Heart right ventricle (tissue), 16 donors: ENCODE data around the gene SMTNL1. TPM values are rescaled to one million over a fixed set of nuclear protein-coding genes. Genes with fewer than 3 reads are reported as not detected.

Experiments
- ATAC-seq, 8 donors: fragments of 200-7000 bp; cut with Tn5 transposase; one replicate each; pipeline ENCODE4 v1.9.1; 2020; ENCODE audit warnings: mild to moderate bottlenecking in 8 of 8, moderate library complexity in 8 of 8, moderate number of reproducible peaks in 1 of 8
- DNase-seq, 2 donors: peaks; one replicate each; pipeline ENCODE4 v3.0.0-alpha.2; 2020
- H3K27ac ChIP-seq, 10 donors: fragments of 200-600 bp; sonication (generic) in 2 of 10; one replicate each; pipeline versions ENCODE4 v1.5.0 to v1.8.0; 2020 to 2022; ENCODE audit warnings: mild to moderate bottlenecking in 3 of 10
- H3K27me3 ChIP-seq, 7 donors: fragments of 200-600 bp; one replicate each; pipeline ENCODE4 v1.8.0; 2021 to 2022; ENCODE audit warnings: mild to moderate bottlenecking in 2 of 7
- H3K36me3 ChIP-seq, 9 donors: fragments of 200-600 bp; sonication (generic) in 1 of 9; one replicate each; pipeline versions ENCODE4 v1.5.0 to v1.8.0; 2020 to 2022; ENCODE audit warnings: mild to moderate bottlenecking in 2 of 9
- H3K4me1 ChIP-seq, 9 donors: fragments of 200-600 bp; sonication (generic) in 1 of 9; one replicate each; pipeline versions ENCODE4 v1.5.0 to v1.8.0; 2020 to 2022; ENCODE audit warnings: mild to moderate bottlenecking in 4 of 9
- H3K4me3 ChIP-seq, 10 donors: fragments of 200-600 bp; sonication (generic) in 2 of 10; one replicate each; pipeline versions ENCODE4 v1.5.0 to v1.8.0; 2020 to 2022; ENCODE audit warnings: mild to moderate bottlenecking in 7 of 10, moderate library complexity in 2 of 10
- H3K9me3 ChIP-seq, 11 donors: fragments of 200-600 bp in 10 of 11; sonication (generic) in 2 of 11; one replicate each; pipeline versions ENCODE4 v1.5.0 to v1.8.0; 2013 to 2022; ENCODE audit warnings: mild to moderate bottlenecking in 2 of 11, control low read depth in 1 of 11, moderate library complexity in 1 of 11
- CTCF ChIP-seq, 9 donors: fragments of 200-600 bp; sonication (generic) in 2 of 9; IDR thresholded peaks; one replicate each; pipeline versions ENCODE4 v1.5.0 to v1.8.0; 2021 to 2022; ENCODE audit warnings: antibody characterized with exemption in 9 of 9, mild to moderate bottlenecking in 5 of 9, moderate library complexity in 1 of 9
- WGBS, 2 donors: extraction: QIAGEN DNeasy Blood & Tissue Kit; methylation state at CpG; one replicate each; pipeline ENCODE4 v1.1.7; 2013; ENCODE audit warnings: inconsistent platforms in 1 of 2; 5-methylcytosine and 5-hydroxymethylcytosine counted together
- intact Hi-C, 10 donors: fragments of 100-400 bp; cut with DNase I; formaldehyde crosslinking; loops; one replicate each; pipeline versions ENCODE4 v1.11.1 to v1.14.2; 2022
- polyA plus RNA-seq, 2 donors: library from polyadenylated mRNA; stranded (reverse); fragments of 200-250 nt; gene quantifications; one replicate each; pipeline ENCODE4 v1.2.3, GENCODE V29; 2013
- total RNA-seq, 10 donors: library from RNA; stranded (reverse); fragmentation: NEBNext Ultra II Directional in 3 of 10; extraction: Animal tissue kit (Norgen Biotek cat#: 25700) in 3 of 10; gene quantifications; one replicate each; pipeline versions ENCODE4 v1.2.1 to v1.2.4, GENCODE V29; 2021 to 2023
- donor health status: Arrhythmogenic right ventricular cardiomyopathy.
- donor health status: ischemic (EF 13 %, LVEDD 7.1; RV severe dilation, severe dysfunction).
- donor health status: healthy with polysubstance abuse.
- donor health status: DM: no; HTN: yes; CAD: no.
- donor health status: DM: no; HTN: no; CAD: no.
- donor health status: ischemic (EF 25% LVEDD 6.9; RV normal size, moderate dysfunction).
- donor health status: ischemic (EF 25% LVEDD 5.7; RV mildly dilated, moderate dysfunction).
- donor health status: healthy.
- donor health status: DM: yes; HTN: yes; CAD: no.
- donor health status: Ischemic cardiomyopathy.
- donor health status: ischemic (EF 35%, LVEDD 5.7; RV mildly dilated, moderate dysfunction).
- donor health status: nonischemic (EF 11% LVEDD 7.7; RV severe dilation, severe dysfunction).
- donor health status: DM: yes; HTN: yes; CAD: no.
- donor health status: PGD.
- donor health status: ischemic (EF 29% LVEDD 5.4; RV normal size, mild dysfunction).
- donor health status: nonischemic (EF 23%, LVEDD 6.1; RV moderate dilation, normal function).

Gene SMTNL1
- total and polyA plus RNA-seq, 12 donors = not detected

GRCh38 chr11:57511741-57512430, 25.5 kb upstream of the SMTNL1 start:
- TF ChIP-seq CTCF (IDR thresholded peaks at IDR 0.05) = no peak
- Histone ChIP-seq H3K27ac (no peak overlapping the region), H3K27me3 (no peaks in the 10 kb centered on the region), H3K9me3 (no peaks in the 10 kb centered on the region), H3K4me1 (peaks cover 0 to 21% (median 16%) of the 10 kb centered on the region in 9 donors), H3K36me3 (peaks cover 0 to 15% (median 0%) of the 10 kb centered on the region in 9 donors), H3K4me3 (no peak overlapping the region)
- WGBS, 2 donors = 94 to 96% methylated on average over 6 of the region's 6 CpGs
- intact Hi-C loops = no loop called here
- DNase-seq = no peak
- no peak for ATAC-seq

GRCh38 chr11:57512646-57513451, 24.5 kb upstream of the SMTNL1 start:
- TF ChIP-seq CTCF (IDR thresholded peaks at IDR 0.05) = no peak
- no peak for ATAC-seq
- 84 to 85% methylated on average over 12 of the region's 12 CpGs for WGBS, 2 donors
- H3K27me3 ChIP-seq = no peaks in the 10 kb centered on the region
- H3K27ac ChIP-seq = no peak overlapping the region
- DNase-seq = no peak
- intact Hi-C loops = no loop called here
- no peak overlapping the region for H3K4me3 ChIP-seq
- H3K36me3 ChIP-seq = peaks cover 0 to 5% (median 0%) of the 10 kb centered on the region in 9 donors
- H3K4me1 ChIP-seq = peaks cover 0 to 21% (median 16%) of the 10 kb centered on the region in 9 donors
- no peaks in the 10 kb centered on the region for H3K9me3 ChIP-seq

GRCh38 chr11:57513452-57513795, 24.0 kb upstream of the SMTNL1 start:
- Histone ChIP-seq H3K36me3 (peaks cover 0 to 4% (median 0%) of the 10 kb centered on the region in 9 donors), H3K27ac (no peak overlapping the region), H3K4me3 (peak overlapping the region in 3 of 10 donors; percentile 84 to 94 (median 92)), H3K9me3 (no peaks in the 10 kb centered on the region), H3K4me1 (peaks cover 0 to 21% (median 16%) of the 10 kb centered on the region in 9 donors), H3K27me3 (no peaks in the 10 kb centered on the region)
- no peak for TF ChIP-seq CTCF (IDR thresholded peaks at IDR 0.05)
- 45 to 54% methylated on average over 1 of the region's 1 CpG for WGBS, 2 donors
- ATAC-seq = no peak
- intact Hi-C loops = no loop called here
- no peak for DNase-seq

GRCh38 chr11:57513911-57514537, 23.4 kb upstream of the SMTNL1 start:
- peaks cover 0 to 4% (median 0%) of the 10 kb centered on the region in 9 donors for H3K36me3 ChIP-seq
- intact Hi-C loops = loop anchor here in 1 of 10 donors (2.0 kb wide), 1 partner anchor 15 kb away; no protein-coding TSS in a partner anchor
- H3K27me3 ChIP-seq = no peaks in the 10 kb centered on the region
- peaks cover 0 to 21% (median 16%) of the 10 kb centered on the region in 9 donors for H3K4me1 ChIP-seq
- peak; percentile 25 to 56 for DNase-seq
- H3K27ac ChIP-seq = peak overlapping the region; percentile 23 to 77 (median 64)
- 17 to 19% methylated on average over 35 of the region's 35 CpGs for WGBS, 2 donors
- no peaks in the 10 kb centered on the region for H3K9me3 ChIP-seq
- peak; percentile 27 to 78 (median 62) for ATAC-seq
- no peak for TF ChIP-seq CTCF (IDR thresholded peaks at IDR 0.05)
- peak overlapping the region; percentile 63 to 99 (median 92) for H3K4me3 ChIP-seq
